Eye (tissue), 1 donor: ENCODE measurements around the gene DCAF6.

Source experiments
- DNase-seq: peaks from one replicate; pipeline ENCODE4 v3.0.0-alpha.2; 2015

DCAF6 gene

GRCh38 chr1:167973832-167974231 is 37.3 kb downstream of the DCAF6 start:
- no peak for DNase-seq

DNA sequence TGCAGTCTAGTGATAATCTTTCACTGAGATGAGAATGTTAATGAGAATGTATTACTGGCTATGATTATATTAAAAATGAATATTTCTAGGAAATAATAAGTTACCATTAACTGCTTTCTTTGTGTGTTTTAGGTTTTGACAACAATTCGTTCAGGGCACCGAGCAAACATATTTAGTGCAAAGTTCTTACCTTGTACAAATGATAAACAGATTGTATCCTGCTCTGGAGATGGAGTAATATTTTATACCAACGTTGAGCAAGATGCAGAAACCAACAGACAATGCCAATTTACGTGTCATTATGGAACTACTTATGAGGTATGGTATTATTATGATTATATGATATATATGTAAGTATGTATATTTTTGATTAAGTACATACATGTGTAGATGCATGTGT is 38.2 kb downstream of the DCAF6 start:
- no peak for DNase-seq

- no peak for DNase-seq
These were observed 40.8 kb downstream of the DCAF6 start for GRCh38 chr1:167977245-167977644.

DNA sequence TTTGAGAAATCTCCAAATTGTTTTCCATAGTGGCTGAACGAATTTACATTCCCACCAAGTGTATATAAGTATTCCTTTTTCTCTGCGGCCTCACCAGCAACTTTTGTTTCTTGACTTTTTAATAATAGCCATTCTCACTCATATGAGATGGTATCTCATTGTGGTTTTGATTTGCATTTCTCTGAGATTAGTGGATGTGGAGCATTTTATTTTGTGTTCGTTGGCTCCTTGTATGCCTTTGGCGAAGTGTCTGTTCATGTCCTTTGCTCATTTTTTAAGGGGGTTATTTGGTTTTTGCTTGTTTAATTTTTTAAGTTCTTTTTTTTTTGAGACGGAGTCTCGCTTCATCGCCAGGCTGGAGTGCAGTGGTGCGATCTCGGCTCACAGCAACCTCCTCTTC is 45.5 kb downstream of the DCAF6 start:
- DNase-seq, result no peak

- no peak for DNase-seq
These were observed 47.4 kb downstream of the DCAF6 start for GRCh38 chr1:167983797-167984420.

DNA sequence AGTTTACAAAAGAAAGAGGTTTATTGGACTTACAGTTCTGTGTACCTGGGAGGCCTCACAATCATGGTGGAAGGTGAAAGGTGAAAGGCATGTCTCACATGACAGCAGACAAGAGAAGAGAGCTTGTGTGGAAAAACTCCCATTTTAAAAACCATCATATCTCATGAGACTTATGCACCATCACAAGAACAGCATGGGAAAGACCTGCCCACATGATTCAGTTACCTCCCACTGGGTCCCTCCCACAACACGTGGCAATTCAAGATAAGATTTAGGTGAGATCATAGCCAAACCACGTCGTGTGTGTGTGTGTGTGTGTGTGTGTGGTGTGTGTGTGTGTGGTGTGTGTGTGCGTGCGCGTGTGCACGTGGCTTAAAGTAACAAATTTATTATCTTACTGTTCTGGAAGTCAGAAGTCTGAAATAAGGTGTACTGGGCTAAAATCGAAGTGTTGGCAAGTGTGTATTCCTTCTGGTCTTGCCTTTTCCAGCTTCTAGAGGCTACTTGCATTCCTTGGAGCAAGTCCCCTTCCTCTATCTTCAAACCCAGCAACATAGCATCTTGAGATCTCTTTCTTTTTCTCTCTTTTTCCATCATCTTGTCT is 48.5 kb downstream of the DCAF6 start:
- no peak for DNase-seq

- no peak for DNase-seq
These were observed 50.7 kb downstream of the DCAF6 start for GRCh38 chr1:167987174-167987573.

- no peak for DNase-seq
These were observed 55.1 kb downstream of the DCAF6 start for GRCh38 chr1:167991546-167991945.

- peak; percentile 20 for DNase-seq
These were observed 57.2 kb downstream of the DCAF6 start for GRCh38 chr1:167993720-167994119.

- no peak for DNase-seq
These were observed 58.1 kb downstream of the DCAF6 start for GRCh38 chr1:167994560-167994959.

- DNase-seq, result no peak
These were observed 58.6 kb downstream of the DCAF6 start for GRCh38 chr1:167995038-167995437.

DNA sequence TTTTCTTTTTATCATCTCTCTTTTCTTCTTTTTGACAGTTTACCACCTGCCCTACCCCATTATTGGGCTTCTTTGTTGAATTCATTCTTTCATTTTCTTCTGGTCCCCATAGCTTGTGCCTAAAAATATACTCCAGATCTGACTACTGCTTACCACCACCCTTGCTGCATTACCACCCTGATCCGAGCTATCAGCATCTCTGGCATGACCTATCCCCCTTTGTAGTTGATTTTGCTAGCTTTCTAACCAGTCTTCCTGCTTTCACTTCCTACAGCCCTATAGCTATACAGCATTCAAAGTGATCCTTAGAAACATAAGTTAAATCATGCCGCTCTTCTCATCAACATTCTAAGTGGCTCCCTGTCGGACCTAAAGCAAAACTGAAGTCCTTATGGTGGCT is 59.8 kb downstream of the DCAF6 start:
- no peak for DNase-seq

DNA sequence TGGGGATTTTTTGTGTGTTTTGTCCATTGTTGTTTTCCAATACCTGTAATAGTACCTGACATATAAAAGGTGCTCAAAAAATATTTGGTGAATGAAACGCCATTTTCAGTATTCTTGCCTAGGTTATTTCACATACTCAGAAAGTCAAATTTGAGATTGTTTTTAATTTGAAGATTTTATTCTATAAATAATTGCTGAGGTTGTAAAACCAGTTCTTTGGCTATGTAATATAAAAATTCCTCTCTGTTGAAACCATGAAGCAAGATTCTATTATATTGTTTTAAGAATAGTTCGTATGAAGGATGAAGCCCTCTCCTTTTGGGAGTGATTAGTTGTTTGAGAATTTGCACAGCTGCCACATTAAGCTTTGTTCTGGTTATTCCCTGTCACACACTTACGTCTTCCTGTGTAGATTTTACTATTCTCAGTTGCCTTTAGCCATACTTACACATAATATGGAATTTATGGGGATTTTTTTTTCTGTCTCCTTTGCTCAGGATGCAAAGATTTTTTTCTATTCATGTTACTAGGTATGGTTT is 60.6 kb downstream of the DCAF6 start:
- DNase-seq, result no peak

- no peak for DNase-seq
These were observed 63.4 kb downstream of the DCAF6 start for GRCh38 chr1:167999877-168000276.

GRCh38 chr1:168000656-168001055 is 64.2 kb downstream of the DCAF6 start:
- DNase-seq, result no peak

DNA sequence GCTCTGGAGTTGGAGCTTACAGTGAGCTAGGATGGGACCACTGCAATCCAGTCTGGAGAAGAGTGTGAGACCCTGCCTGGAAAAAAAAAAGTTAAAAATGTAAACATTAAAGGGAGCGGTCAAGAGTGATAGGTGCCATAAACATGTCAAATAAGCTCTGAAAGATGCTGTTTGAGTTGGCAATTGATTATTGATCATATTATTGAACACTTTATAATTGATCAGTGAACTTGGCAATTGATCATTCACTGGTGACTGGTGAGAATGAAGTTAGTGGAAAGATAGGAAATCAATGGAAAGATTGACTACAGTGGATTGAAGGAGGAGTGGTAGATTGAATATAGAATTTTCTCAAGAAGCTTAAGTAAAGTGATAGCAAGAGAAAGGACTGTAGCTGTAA is 64.7 kb downstream of the DCAF6 start:
- no peak for DNase-seq

DNA sequence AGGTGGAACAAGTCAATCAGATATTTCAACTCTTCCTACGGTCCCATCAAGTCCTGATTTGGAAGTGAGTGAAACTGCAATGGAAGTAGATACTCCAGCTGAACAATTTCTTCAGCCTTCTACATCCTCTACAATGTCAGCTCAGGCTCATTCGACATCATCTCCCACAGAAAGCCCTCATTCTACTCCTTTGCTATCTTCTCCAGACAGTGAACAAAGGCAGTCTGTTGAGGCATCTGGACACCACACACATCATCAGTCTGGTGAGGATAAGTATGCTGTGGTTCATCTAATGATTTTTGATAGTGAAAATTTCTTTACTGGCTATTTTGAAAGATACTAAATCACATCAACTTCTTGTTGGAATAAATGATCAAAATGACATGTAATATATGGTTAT is 68.0 kb downstream of the DCAF6 start:
- no peak for DNase-seq

GRCh38 chr1:168005529-168005928 is 69.0 kb downstream of the DCAF6 start:
- no peak for DNase-seq

DNA sequence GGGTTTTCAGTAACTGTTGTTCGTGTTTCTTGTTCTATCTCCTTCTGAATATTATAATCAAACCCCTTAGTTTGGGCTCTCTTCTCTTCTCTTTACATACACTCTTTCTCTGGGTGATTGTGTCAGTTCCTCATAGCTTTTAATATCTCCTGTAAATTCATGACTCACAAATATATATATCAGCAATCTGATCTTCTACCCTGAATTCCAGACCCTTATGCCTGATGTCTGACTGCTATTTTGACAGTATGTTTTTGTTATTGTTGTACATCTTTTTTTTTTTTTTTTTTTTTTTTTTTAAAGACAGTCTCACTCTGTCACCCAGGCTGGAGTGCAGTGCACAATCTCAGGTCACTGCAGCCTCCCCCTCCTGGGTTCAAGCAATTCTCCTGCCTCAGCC is 71.2 kb downstream of the DCAF6 start:
- DNase-seq, result no peak

GRCh38 chr1:168008595-168008994 is 72.1 kb downstream of the DCAF6 start:
- DNase-seq, result no peak

DNA sequence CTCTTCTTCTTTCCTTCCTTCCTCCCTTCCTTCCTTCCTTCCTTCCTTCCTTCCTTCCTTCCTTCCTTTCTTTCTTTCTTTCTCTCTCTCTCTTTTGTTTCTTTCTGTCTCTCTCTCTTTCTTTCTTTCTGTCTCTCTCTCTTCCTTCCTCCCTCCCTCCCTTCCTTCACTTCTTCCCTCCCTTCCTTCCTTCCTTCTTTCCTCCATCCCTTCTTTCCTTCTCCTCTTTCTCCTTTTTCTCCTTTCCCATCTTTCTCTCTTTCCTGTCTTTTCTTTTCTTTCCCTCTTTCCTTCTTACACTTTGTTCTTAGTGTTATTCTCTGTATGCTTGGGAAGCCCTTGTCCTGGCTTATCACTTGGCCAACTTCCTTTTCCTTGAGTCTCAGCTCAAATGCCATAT is 72.8 kb downstream of the DCAF6 start:
- DNase-seq, result no peak

DNA sequence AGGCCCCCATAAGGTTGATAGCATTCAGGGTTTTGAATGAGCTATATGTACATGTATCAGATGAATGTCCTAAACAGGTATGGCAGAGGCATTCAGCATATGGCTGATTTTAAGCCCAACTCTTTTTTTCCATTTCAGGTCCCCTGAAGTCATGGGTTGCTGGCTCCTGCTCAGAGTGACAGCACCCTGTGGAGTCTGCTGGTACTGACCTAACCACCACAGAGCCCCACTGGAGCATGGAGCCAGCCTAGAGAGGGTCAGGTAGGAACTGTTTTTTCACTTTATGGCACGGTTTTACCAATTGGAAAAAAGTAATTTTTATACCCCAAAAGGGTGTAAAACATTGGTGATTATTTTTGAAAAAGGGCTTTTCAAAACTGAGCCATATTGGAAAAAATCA is 82.9 kb downstream of the DCAF6 start:
- DNase-seq, result no peak

DNA sequence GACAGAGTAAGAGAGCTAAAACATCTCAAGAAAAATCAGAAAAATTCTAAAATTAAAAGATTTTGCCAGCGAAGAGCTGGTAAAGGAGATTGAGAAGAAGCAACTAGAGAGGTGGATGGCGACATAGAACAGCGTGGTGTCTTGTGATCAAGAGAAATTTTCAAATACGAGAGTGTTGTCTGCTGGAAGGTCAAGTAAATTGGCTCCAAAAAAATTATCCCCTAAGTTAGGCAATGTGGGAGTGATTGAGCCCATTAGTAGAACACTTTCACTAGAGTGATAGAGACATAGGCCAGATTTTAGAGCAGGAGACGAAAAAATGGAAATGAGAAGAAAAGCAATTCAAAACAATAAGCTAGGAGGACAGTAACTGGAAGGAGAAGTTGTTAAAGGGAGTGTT is 94.7 kb downstream of the DCAF6 start:
- no peak for DNase-seq

- no peak for DNase-seq
These were observed 95.1 kb downstream of the DCAF6 start for GRCh38 chr1:168031627-168032026.

- no peak for DNase-seq
These were observed 95.5 kb downstream of the DCAF6 start for GRCh38 chr1:168032029-168032428.
